ENCODE data around the gene PAX8. TPM values are rescaled to one million over a fixed set of nuclear protein-coding genes. Genes with fewer than 3 reads are reported as not detected.

The PAX8 gene
- total and polyA plus RNA-seq, 5 donors from 2014 or later, result 0.24 to 1.8 (median 0.48) TPM; not detected in 1

DNA sequence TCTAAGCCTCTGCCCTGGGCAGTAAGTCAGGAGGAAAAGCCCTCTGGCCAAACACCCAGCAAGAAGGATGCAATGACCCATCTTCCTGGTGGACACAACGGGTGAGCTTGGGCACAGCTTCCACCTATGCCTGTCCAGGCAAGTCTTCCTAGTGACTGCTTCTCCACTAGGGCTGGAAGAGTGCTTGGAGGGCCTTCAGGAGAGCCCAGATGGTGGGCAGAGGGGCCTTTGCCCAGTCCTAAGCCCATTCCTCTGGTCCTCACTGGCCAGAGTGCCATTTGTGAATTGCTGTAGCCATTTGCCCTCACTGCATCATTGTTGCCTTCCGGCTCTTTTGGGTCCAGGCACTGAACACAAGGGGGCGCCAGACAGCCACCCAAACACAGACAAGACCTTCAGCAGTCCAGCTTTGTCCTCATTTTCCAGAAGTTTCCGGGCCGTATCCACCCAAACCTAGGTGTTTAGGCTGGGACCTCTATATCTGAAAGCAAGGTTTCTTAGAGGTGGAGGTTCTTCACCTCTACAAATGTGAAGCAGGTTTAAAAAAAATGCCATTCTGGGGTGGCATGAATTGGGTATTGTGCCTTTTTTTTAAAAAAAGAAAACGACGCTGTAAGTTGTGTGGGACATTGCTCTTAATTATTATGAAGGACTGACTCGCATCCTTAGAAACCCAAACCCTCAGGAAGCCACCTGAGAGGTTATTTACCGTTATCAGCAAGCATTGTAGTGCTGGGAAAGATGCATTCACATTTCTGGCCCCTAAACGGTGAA lies 29.5 kb downstream of the PAX8 start:
- Mint-ChIP-seq H3K36me3 (no peaks in the 10 kb centered on the region), H3K4me1 (peaks cover 28 to 52% (median 44%) of the 10 kb centered on the region in 4 donors), H3K9me3 (no peaks in the 10 kb centered on the region), H3K27ac (peak overlapping the region in 2 of 3 donors; percentile 2 to 69), H3K27me3 (no peaks in the 10 kb centered on the region), H3K4me3 (no peak overlapping the region)
- Histone ChIP-seq H3K27me3 (ENCODE audit: control insufficient read depth, insufficient read depth, low read length) (no peaks in the 10 kb centered on the region), H3K27ac (ENCODE audit: insufficient read depth, low read length, poor library complexity, severe bottlenecking) (no peak overlapping the region), H3K4me1 (ENCODE audit: control insufficient read depth, insufficient read depth, low read length, poor library complexity, severe bottlenecking) (peaks cover 36% of the 10 kb centered on the region), H3K36me3 (ENCODE audit: control insufficient read depth, insufficient read depth, low read length) (no peaks in the 10 kb centered on the region), H3K4me3 (ENCODE audit: low read depth, low read length) (no peak overlapping the region), H3K9me3 (ENCODE audit: control insufficient read depth in 2 of 2, low read length in 2 of 2) (no peaks in the 10 kb centered on the region)
- peak; percentile 45 to 47 for ATAC-seq (ENCODE audit: low read depth in 2 of 2)
- peak; percentile 64 to 81 (median 73) for DNase-seq

DNA sequence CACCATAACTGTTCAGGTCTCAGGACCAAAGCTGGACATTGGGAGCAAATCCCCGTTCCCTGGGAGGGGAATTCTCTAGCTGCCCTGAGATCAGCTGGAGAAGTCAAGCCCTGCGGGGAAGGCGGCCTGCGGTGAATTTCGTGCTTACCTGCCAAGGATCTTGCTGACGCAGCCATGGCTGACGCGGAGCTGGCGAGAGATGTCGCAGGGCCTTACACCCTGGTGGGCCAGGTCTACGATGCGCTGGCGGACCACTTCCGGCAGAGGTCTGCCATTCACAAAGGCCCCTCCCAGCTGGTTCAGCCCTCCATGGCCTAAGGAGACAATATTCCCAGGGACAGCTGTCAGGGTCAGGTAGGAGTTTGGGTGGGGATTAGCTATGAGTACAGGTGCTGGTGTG lies 32.1 kb downstream of the PAX8 start:
- Histone ChIP-seq H3K36me3 (ENCODE audit: control insufficient read depth, insufficient read depth, low read length) (no peaks in the 10 kb centered on the region), H3K9me3 (ENCODE audit: control insufficient read depth in 2 of 2, low read length in 2 of 2) (no peaks in the 10 kb centered on the region), H3K27me3 (ENCODE audit: control insufficient read depth, insufficient read depth, low read length) (no peaks in the 10 kb centered on the region), H3K27ac (ENCODE audit: insufficient read depth, low read length, poor library complexity, severe bottlenecking) (no peak overlapping the region), H3K4me3 (ENCODE audit: low read depth, low read length) (no peak overlapping the region), H3K4me1 (ENCODE audit: control insufficient read depth, insufficient read depth, low read length, poor library complexity, severe bottlenecking) (peaks cover 14% of the 10 kb centered on the region)
- peaks cover 5% of the 10 kb centered on the region for H3K27me3 Mint-ChIP-seq
- peaks cover 16 to 26% (median 22%) of the 10 kb centered on the region in 4 donors for H3K4me1 Mint-ChIP-seq
- no peak overlapping the region for H3K27ac Mint-ChIP-seq
- H3K4me3 Mint-ChIP-seq, result no peak overlapping the region
- ATAC-seq (ENCODE audit: low read depth in 2 of 2) (no peak), DNase-seq (no peak)
- no peaks in the 10 kb centered on the region for H3K36me3 Mint-ChIP-seq
- H3K9me3 Mint-ChIP-seq, result no peaks in the 10 kb centered on the region

DNA sequence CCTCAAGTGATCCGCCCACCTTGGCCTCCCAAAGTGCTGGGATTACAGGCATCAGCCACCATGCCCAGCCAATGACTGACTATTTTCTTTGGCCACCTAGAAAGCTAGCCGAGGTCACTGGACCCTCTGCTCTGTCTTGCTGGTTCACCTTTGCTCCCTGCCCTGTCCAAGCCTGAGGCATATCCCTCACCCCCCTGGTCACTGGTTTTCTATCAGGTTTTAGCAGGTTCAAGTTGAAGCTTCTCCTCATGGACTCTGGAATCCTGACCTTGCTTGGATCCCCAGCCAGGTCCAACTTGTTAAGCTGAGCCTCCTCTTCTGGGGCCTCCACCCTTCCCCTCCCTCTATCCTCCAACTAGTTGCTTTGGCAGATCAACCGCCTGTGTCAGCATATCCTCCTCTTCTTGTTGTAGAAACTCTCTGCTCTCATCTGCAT lies 33.4 kb downstream of the PAX8 start:
- no peaks in the 10 kb centered on the region for H3K27me3 ChIP-seq (ENCODE audit: control insufficient read depth, insufficient read depth, low read length)
- peaks cover 5% of the 10 kb centered on the region for H3K27me3 Mint-ChIP-seq
- ATAC-seq (ENCODE audit: low read depth in 2 of 2) (no peak), DNase-seq (no peak)
- peak overlapping the region in 1 of 3 donors; percentile 25 for H3K27ac Mint-ChIP-seq
- no peaks in the 10 kb centered on the region for H3K36me3 Mint-ChIP-seq
- no peak overlapping the region for H3K27ac ChIP-seq (ENCODE audit: insufficient read depth, low read length, poor library complexity, severe bottlenecking)
- H3K9me3 ChIP-seq (ENCODE audit: control insufficient read depth in 2 of 2, low read length in 2 of 2), result no peaks in the 10 kb centered on the region
- H3K9me3 Mint-ChIP-seq, result no peaks in the 10 kb centered on the region
- no peaks in the 10 kb centered on the region for H3K36me3 ChIP-seq (ENCODE audit: control insufficient read depth, insufficient read depth, low read length)
- peaks cover 5% of the 10 kb centered on the region for H3K4me1 ChIP-seq (ENCODE audit: control insufficient read depth, insufficient read depth, low read length, poor library complexity, severe bottlenecking)
- H3K4me3 Mint-ChIP-seq, result no peak overlapping the region
- no peak overlapping the region for H3K4me3 ChIP-seq (ENCODE audit: low read depth, low read length)
- peaks cover 5 to 21% (median 14%) of the 10 kb centered on the region in 4 donors for H3K4me1 Mint-ChIP-seq

DNA sequence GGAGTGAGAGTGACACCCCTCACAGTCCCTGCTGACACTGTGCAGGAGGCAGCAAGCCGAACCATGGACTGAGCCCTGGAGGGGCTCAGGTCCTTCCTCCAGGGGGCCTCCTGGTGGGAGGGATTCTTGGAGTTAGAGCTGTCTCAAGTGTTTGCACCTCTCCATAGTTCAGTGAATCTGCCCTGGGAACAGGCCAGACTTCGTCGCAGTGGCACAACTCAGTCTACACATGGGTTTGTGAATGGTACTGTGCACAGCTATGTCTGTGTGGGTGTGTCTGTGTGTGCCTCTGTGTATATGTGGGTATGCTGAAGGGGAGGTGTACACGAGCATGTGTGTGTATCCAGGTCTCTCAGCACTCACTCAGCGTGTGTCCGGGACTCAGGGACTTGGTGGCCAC lies 36.4 kb downstream of the PAX8 start:
- H3K27me3 Mint-ChIP-seq, result peaks cover 5% of the 10 kb centered on the region
- no peaks in the 10 kb centered on the region for H3K36me3 Mint-ChIP-seq
- ATAC-seq (ENCODE audit: low read depth in 2 of 2) (no peak), DNase-seq (no peak)
- Histone ChIP-seq H3K4me3 (ENCODE audit: low read depth, low read length) (no peak overlapping the region), H3K27me3 (ENCODE audit: control insufficient read depth, insufficient read depth, low read length) (no peaks in the 10 kb centered on the region), H3K4me1 (ENCODE audit: control insufficient read depth, insufficient read depth, low read length, poor library complexity, severe bottlenecking) (no peaks in the 10 kb centered on the region), H3K9me3 (ENCODE audit: control insufficient read depth in 2 of 2, low read length in 2 of 2) (no peaks in the 10 kb centered on the region), H3K27ac (ENCODE audit: insufficient read depth, low read length, poor library complexity, severe bottlenecking) (no peak overlapping the region), H3K36me3 (ENCODE audit: control insufficient read depth, insufficient read depth, low read length) (no peaks in the 10 kb centered on the region)
- H3K9me3 Mint-ChIP-seq, result no peaks in the 10 kb centered on the region
- H3K4me3 Mint-ChIP-seq, result no peak overlapping the region
- peaks cover 0 to 19% (median 7%) of the 10 kb centered on the region in 4 donors for H3K4me1 Mint-ChIP-seq
- H3K27ac Mint-ChIP-seq, result no peak overlapping the region

DNA sequence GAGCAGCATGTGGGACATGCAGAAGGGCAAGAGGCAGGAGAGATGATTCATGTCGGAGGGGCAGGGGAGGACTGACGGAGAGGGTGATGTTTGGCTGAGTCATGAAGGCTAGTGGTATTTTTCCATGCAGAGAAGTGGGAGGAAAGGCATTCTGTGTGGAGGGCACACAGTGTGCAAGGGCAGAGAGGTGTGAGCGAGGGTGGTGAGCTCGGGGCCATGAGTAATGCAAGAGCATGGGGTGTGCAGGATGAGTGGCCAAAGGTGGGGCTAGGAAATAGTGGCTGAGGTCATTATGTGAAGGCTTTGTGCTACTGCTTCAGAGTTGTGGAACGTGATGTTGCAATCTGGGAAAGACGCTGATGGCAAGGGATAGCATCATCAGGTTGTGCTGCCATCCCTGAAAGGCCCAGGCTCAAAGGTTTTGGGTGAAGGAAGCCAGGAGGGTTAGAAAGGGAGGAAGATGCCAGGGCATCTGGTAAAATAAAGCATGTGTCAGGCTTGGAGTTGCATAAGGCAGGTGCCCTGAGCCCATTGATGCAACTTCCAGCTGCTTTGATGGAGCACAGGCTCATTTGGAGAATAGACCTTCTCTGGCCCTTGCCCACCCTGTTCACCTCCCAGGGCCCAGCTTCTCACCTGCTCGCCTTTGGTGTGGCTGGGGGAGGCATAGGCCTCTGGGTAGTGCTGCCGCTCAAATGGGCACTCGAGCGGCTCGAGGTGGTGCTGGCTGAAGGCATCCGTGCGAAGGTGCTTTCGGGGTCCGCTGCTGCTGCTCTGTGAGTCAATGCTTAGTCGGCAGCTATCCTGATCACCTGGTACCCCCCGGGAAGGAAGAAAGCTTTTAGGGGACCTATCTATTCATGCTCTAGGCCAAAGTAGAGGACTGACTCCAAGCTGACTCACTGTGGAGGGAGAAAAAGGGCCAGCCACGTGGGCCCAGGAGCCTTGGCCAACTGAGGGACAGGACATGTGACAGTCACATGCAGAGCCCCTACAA lies 37.5 kb downstream of the PAX8 start:
- H3K27me3 ChIP-seq (ENCODE audit: control insufficient read depth, insufficient read depth, low read length), result no peaks in the 10 kb centered on the region
- H3K9me3 ChIP-seq (ENCODE audit: control insufficient read depth in 2 of 2, low read length in 2 of 2), result no peaks in the 10 kb centered on the region
- no peaks in the 10 kb centered on the region for H3K9me3 Mint-ChIP-seq
- ATAC-seq (ENCODE audit: low read depth in 2 of 2) (peak; percentile 22 to 34), DNase-seq (no peak)
- peak overlapping the region in 2 of 3 donors; percentile 12 to 77 for H3K27ac Mint-ChIP-seq
- H3K4me1 Mint-ChIP-seq, result peaks cover 0 to 28% (median 10%) of the 10 kb centered on the region in 4 donors
- H3K4me3 ChIP-seq (ENCODE audit: low read depth, low read length), result no peak overlapping the region
- H3K27ac ChIP-seq (ENCODE audit: insufficient read depth, low read length, poor library complexity, severe bottlenecking), result no peak overlapping the region
- H3K4me3 Mint-ChIP-seq, result peak overlapping the region in 1 of 4 donors; percentile 6
- peaks cover 5% of the 10 kb centered on the region for H3K27me3 Mint-ChIP-seq
- no peaks in the 10 kb centered on the region for H3K36me3 ChIP-seq (ENCODE audit: control insufficient read depth, insufficient read depth, low read length)
- H3K4me1 ChIP-seq (ENCODE audit: control insufficient read depth, insufficient read depth, low read length, poor library complexity, severe bottlenecking), result no peaks in the 10 kb centered on the region
- no peaks in the 10 kb centered on the region for H3K36me3 Mint-ChIP-seq

DNA sequence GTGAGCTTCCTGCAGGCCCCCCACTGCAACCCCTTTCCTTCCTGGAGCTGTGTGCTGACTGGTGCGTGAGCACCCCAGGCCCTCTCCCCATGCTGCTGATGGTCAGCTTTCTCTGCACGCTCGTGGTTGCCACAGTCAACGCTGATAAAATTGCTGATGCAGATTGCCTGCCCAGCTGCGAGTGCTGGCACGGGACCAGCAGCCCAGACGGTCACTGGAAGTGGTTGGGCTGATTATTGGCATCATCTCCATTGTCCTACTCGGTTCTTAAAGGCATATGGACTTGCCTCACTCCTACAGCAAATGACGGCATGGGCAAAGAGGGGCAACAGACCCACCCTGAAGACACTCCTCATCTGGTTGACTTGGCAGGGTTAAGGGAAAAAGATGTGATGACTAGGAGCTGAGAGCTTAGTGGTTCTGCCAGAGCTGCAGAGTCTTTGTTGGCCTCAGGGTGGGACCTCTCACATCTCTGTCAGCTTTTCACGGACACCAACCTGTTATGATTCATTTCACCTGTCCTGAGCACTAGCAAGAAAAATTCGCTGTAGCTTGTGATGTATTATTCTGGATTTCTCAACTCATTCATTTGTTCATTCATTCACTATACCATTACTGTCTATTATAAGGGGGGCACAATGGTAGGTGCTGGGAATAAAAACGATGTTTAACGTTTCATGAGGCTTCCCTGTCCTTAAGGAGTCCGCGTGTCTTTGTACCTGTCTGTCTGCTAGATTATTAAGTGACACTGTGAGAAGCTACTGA lies 38.4 kb downstream of the PAX8 start:
- no peak overlapping the region for H3K4me3 Mint-ChIP-seq
- ATAC-seq (ENCODE audit: low read depth in 2 of 2), result no peak
- peaks cover 0 to 31% (median 10%) of the 10 kb centered on the region in 4 donors for H3K4me1 Mint-ChIP-seq
- H3K27me3 Mint-ChIP-seq, result peaks cover 5% of the 10 kb centered on the region
- DNase-seq, result no peak
- peak overlapping the region in 2 of 3 donors; percentile 12 to 88 for H3K27ac Mint-ChIP-seq
- Histone ChIP-seq H3K36me3 (ENCODE audit: control insufficient read depth, insufficient read depth, low read length) (no peaks in the 10 kb centered on the region), H3K4me1 (ENCODE audit: control insufficient read depth, insufficient read depth, low read length, poor library complexity, severe bottlenecking) (no peaks in the 10 kb centered on the region), H3K4me3 (ENCODE audit: low read depth, low read length) (no peak overlapping the region), H3K27ac (ENCODE audit: insufficient read depth, low read length, poor library complexity, severe bottlenecking) (no peak overlapping the region), H3K9me3 (ENCODE audit: control insufficient read depth in 2 of 2, low read length in 2 of 2) (no peaks in the 10 kb centered on the region), H3K27me3 (ENCODE audit: control insufficient read depth, insufficient read depth, low read length) (no peaks in the 10 kb centered on the region)
- H3K9me3 Mint-ChIP-seq, result no peaks in the 10 kb centered on the region
- no peaks in the 10 kb centered on the region for H3K36me3 Mint-ChIP-seq
